ENCODE data around the gene KCNQ2.

Gene KCNQ2

DNA sequence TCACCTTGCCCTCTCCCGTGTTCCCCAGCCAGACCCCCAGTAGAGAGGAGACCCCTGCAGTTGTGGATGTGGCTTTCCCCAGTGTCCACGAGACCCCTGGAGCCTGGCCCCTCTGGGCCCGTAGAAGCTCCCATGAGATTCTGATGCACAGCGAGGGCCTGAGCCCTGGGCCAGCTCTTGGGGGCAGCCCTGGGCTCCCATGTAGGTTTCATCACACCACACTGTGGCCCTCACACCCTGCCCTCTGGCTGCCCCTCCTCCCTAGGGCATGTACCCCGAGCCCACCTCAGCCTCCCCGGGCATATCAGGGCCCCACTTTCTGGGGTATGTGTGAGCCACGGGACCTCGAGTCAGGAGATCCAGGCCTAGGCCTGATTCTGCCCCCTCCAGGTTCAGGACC is 104.3 kb downstream of the KCNQ2 start:
- Histone ChIP-seq H3K4me3 (no peak overlapping the region), H3K36me3 (ENCODE audit: insufficient read depth, low read length) (no peaks in the 10 kb centered on the region)
- no peak for TF ChIP-seq FOXP2 (optimal IDR thresholded peaks at IDR 0.05; ENCODE audit: control extremely low read depth, extremely low read length, insufficient read depth)
- TF ChIP-seq EZH2 (IDR thresholded peaks at IDR 0.05) = no peak
- TF ChIP-seq POLR2AphosphoS5 (IDR thresholded peaks at IDR 0.05; ENCODE audit: borderline replicate concordance, low read depth, low read length) = no peak

DNA sequence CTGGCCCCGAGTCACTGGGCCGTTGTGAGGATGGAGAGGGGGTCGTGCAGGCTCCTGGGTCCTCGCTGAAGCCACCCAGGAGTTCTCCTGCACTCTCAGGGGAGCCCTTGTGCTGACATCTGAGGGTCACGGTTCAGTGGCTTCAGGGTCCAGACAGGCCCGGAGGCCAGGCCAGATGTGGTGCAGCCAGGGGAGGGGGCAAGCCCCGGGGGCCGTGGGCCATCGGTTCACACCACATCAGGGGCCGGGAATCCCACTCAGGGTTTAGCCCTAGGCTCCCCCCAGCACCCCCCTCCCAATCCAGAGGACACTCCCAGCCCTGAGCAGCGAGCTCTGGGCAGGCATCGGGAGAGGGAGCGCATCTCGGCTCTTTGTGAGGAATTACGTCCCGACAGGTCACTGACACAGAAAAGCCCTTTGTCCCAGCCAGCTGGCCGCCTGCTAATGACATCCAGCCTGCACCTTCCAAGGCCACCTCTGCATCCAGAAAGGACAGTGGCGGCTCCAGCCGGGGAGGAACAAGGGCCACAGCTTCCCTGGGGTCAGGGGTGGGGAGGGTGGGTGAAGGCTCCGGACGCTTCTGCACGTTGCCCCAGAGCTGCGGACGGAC is 104.9 kb downstream of the KCNQ2 start:
- H3K27ac ChIP-seq = no peak overlapping the region
- TF ChIP-seq POLR2AphosphoS5 (IDR thresholded peaks at IDR 0.05; ENCODE audit: borderline replicate concordance, low read depth, low read length) = no peak
- no peak for TF ChIP-seq EZH2 (IDR thresholded peaks at IDR 0.05)
- TF ChIP-seq FOXP2 (optimal IDR thresholded peaks at IDR 0.05; ENCODE audit: control extremely low read depth, extremely low read length, insufficient read depth) = no peak
- no peak overlapping the region for H3K4me3 ChIP-seq
- no peaks in the 10 kb centered on the region for H3K9me3 ChIP-seq (ENCODE audit: low read depth, low read length)
- no peaks in the 10 kb centered on the region for H3K36me3 ChIP-seq (ENCODE audit: insufficient read depth, low read length)
- no peak for DNase-seq (ENCODE audit: low read depth, low spot score)
- H3K9ac ChIP-seq (ENCODE audit: insufficient read length) = no peak overlapping the region

More for the DNA sequence above, 104.3 kb downstream of the KCNQ2 start:
- Histone ChIP-seq H3K9ac (ENCODE audit: insufficient read length) (no peak overlapping the region), H3K27ac (no peak overlapping the region), H3K9me3 (ENCODE audit: low read depth, low read length) (no peaks in the 10 kb centered on the region)
- DNase-seq (ENCODE audit: low read depth, low spot score) = no peak

GRCh38 chr20:63366390-63367365 is 105.8 kb downstream of the KCNQ2 start:
- no peak overlapping the region for H3K27ac ChIP-seq
- no peaks in the 10 kb centered on the region for H3K36me3 ChIP-seq (ENCODE audit: insufficient read depth, low read length)
- H3K9ac ChIP-seq (ENCODE audit: insufficient read length) = no peak overlapping the region
- DNase-seq (ENCODE audit: low read depth, low spot score) = no peak
- H3K9me3 ChIP-seq (ENCODE audit: low read depth, low read length) = no peaks in the 10 kb centered on the region
- TF ChIP-seq EZH2 (IDR thresholded peaks at IDR 0.05) (no peak), POLR2AphosphoS5 (IDR thresholded peaks at IDR 0.05; ENCODE audit: borderline replicate concordance, low read depth, low read length) (no peak), FOXP2 (optimal IDR thresholded peaks at IDR 0.05; ENCODE audit: control extremely low read depth, extremely low read length, insufficient read depth) (no peak)
- no peak overlapping the region for H3K4me3 ChIP-seq

DNA sequence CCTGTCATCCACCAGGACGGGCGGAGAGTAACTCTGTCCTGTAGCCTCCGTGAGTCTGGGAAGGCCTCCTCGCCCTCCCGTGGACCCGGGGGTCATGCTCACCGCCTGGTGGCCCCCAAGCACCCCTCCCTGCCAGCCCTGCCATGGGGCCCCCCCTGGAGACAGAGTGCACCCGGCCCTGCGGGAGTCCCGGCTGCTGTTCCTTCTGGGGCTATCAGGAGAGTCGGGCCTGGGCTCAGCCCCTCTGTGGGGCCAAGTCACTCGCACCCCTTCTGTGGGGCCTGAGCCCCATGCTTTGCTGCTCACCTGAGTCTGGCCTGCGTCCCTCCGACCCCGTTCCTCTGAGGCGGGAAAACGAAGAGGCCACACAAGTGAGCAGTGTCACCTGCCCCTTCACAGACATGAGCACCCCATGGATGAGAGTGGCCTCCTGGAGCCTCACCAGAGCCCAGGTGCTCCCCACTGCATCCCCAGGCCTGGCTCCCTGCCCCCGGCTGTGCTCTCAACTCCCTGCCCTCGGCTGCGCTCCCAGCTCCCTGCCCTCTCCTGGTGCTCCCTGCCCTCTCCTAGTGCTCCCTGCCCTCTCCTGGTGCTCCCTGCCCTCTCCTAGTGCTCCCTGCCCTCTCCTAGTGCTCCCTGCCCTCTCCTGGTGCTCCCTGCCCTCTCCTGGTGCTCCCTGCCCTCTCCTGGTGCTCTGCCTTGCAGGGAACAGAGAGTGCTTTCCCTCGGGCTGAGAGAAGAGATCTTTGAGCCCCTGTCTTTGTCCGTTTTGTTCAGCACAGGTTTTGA is 106.7 kb downstream of the KCNQ2 start:
- Histone ChIP-seq H3K36me3 (ENCODE audit: insufficient read depth, low read length) (no peaks in the 10 kb centered on the region), H3K9ac (ENCODE audit: insufficient read length) (no peak overlapping the region), H3K4me3 (no peak overlapping the region), H3K27ac (no peak overlapping the region), H3K9me3 (ENCODE audit: low read depth, low read length) (no peaks in the 10 kb centered on the region)
- no peak for DNase-seq (ENCODE audit: low read depth, low spot score)
- no peak for TF ChIP-seq POLR2AphosphoS5 (IDR thresholded peaks at IDR 0.05; ENCODE audit: borderline replicate concordance, low read depth, low read length)
- no peak for TF ChIP-seq EZH2 (IDR thresholded peaks at IDR 0.05)
- no peak for TF ChIP-seq FOXP2 (optimal IDR thresholded peaks at IDR 0.05; ENCODE audit: control extremely low read depth, extremely low read length, insufficient read depth)

DNA sequence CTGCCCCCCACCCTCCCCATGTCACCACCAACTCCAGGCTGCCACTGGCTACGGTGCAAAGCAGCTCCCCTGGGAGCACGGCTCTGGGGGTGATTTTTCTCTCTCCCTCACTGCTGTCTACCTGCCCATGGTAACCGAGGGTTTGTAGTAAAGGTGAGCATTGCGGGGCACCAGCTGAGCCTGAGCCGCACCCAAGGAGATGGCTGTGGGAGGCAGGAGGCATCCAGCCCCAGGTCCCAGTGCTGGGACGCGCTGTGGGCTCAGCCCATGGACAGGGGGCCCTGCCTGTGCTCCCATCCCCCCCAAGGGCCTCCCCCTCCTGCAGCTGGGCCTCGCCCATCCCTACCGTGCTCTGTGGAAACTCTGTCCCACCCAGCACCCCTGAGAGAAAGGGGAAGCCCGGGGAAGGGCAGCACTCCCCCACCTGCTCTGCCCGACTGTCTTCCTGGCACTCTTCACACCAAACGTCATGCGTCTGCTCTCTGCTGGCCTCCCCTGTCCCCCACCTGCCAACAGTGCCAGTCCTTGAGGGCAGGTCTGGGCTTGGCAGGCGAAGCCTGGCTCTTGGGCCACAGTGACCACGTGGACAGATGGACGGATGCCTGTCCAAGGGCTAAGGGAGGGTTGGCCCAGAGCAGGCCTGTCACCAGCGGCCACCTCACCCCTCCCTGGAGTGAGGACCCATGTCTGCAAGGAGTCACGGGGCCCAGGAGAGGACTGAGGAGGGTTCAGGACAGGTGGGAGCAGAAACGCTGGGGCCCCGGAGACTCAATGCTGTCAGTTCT is 107.5 kb downstream of the KCNQ2 start:
- TF ChIP-seq FOXP2 (optimal IDR thresholded peaks at IDR 0.05; ENCODE audit: control extremely low read depth, extremely low read length, insufficient read depth) = no peak
- no peak for TF ChIP-seq EZH2 (IDR thresholded peaks at IDR 0.05)
- TF ChIP-seq POLR2AphosphoS5 (IDR thresholded peaks at IDR 0.05; ENCODE audit: borderline replicate concordance, low read depth, low read length) = no peak
- Histone ChIP-seq H3K9me3 (ENCODE audit: low read depth, low read length) (no peaks in the 10 kb centered on the region), H3K36me3 (ENCODE audit: insufficient read depth, low read length) (no peaks in the 10 kb centered on the region), H3K27ac (no peak overlapping the region), H3K9ac (ENCODE audit: insufficient read length) (no peak overlapping the region), H3K4me3 (no peak overlapping the region)
- no peak for DNase-seq (ENCODE audit: low read depth, low spot score)

GRCh38 chr20:63363981-63364561 is 108.4 kb downstream of the KCNQ2 start:
- Histone ChIP-seq H3K9me3 (ENCODE audit: low read depth, low read length) (no peaks in the 10 kb centered on the region), H3K27ac (no peak overlapping the region), H3K36me3 (ENCODE audit: insufficient read depth, low read length) (no peaks in the 10 kb centered on the region), H3K4me3 (no peak overlapping the region), H3K9ac (ENCODE audit: insufficient read length) (no peak overlapping the region)
- TF ChIP-seq FOXP2 (optimal IDR thresholded peaks at IDR 0.05; ENCODE audit: control extremely low read depth, extremely low read length, insufficient read depth) (no peak), EZH2 (IDR thresholded peaks at IDR 0.05) (no peak), POLR2AphosphoS5 (IDR thresholded peaks at IDR 0.05; ENCODE audit: borderline replicate concordance, low read depth, low read length) (no peak)
- no peak for DNase-seq (ENCODE audit: low read depth, low spot score)
